GM12878 (cell line): ENCODE data around the gene VKORC1. TPM values are rescaled to one million over a fixed set of nuclear protein-coding genes. Genes with fewer than 3 reads are reported as not detected.

Source experiments
- ATAC-seq: fragments of 200-7000 bp; cut with Tn5 transposase; 3 replicates; pipeline ENCODE4 v1.9.1; 2020; ENCODE audit warnings: mild to moderate bottlenecking, moderate library complexity
- BruUV-seq: library from RNA; stranded (reverse); fragments of 400-500 nt; replicated peaks from 2 replicates; lab custom pipeline; 2021; lab: Mats Ljungman, UMichigan
- CTCF ChIA-PET: fragments of 300-600 bp; sonication (Branson Sonifier 250); formaldehyde crosslinking; extraction: SDS; loops from one replicate; lab custom pipeline; 2021; ENCODE audit warnings: inconsistent platforms; lab: Yijun Ruan, JAX
- POLR2A ChIA-PET: fragments of 350-600 bp; formaldehyde crosslinking; extraction: SDS; loops from one replicate; lab custom pipeline; 2021; ENCODE audit warnings: inconsistent platforms; lab: Charles Lee
- RAD21 ChIA-PET: fragments of 300-600 bp; sonication (Branson Sonifier 250); formaldehyde crosslinking; loops from one replicate; lab custom pipeline; 2023; ENCODE audit warnings: antibody characterized with exemption; ENCODE audit not compliant: unreplicated experiment; lab: Charles Lee
- SMC1A ChIA-PET: fragments of 300-600 bp; sonication (Branson Sonifier 250); formaldehyde crosslinking; loops from one replicate; lab custom pipeline; 2023; ENCODE audit not compliant: unreplicated experiment, uncharacterized antibody; lab: Charles Lee
- DNase-seq: peaks from one replicate; pipeline ENCODE4 v3.0.0-alpha.2; 2011; ENCODE audit warnings: low read depth, low spot score
- FAIRE-seq: peaks from 3 replicates; lab custom pipeline; 2011; peaks lifted over from hg19 to GRCh38; lab: Jason Lieb, UNC
- H2AFZ ChIP-seq: 2 replicates; pipeline ENCODE4 v1.6.0; 2011; ENCODE audit warnings: low read depth, low read length, control low read depth; ENCODE audit not compliant: control insufficient read depth
- H3K27ac ChIP-seq: 2 replicates; pipeline ENCODE4 v1.5.1; 2011; ENCODE audit warnings: control low read depth; ENCODE audit not compliant: control insufficient read depth, insufficient read depth
- H3K27me3 ChIP-seq, 2 experiments: replicated peaks in 1 of 2; 2 replicates each; pipeline versions ENCODE4 v1.6.0 to v1.6.1; 2011; ENCODE audit warnings: low read length in 1 of 2; ENCODE audit not compliant: control insufficient read depth in 2 of 2, insufficient read depth in 2 of 2
- H3K36me3 ChIP-seq, 2 experiments: 2 replicates each; pipeline ENCODE4 v1.5.1; 2011; ENCODE audit warnings: low read length in 1 of 2; ENCODE audit not compliant: control insufficient read depth in 2 of 2, insufficient read depth in 2 of 2
- H3K4me1 ChIP-seq: 2 replicates; pipeline ENCODE4 v1.6.1; 2011; ENCODE audit warnings: mild to moderate bottlenecking, low read length, moderate library complexity, mixed read lengths; ENCODE audit not compliant: control insufficient read depth, insufficient read depth
- H3K4me2 ChIP-seq: 2 replicates; pipeline ENCODE4 v1.6.0; 2011; ENCODE audit warnings: control low read depth; ENCODE audit not compliant: control insufficient read depth, insufficient read depth
- H3K4me3 ChIP-seq: fragments of 200-600 bp; sonication (generic); 2 replicates; pipeline ENCODE4 v1.5.1; 2016
- H3K79me2 ChIP-seq: 2 replicates; pipeline ENCODE4 v1.6.0; 2011; ENCODE audit warnings: low read length; ENCODE audit not compliant: control insufficient read depth, insufficient read depth
- H3K9ac ChIP-seq: 2 replicates; pipeline ENCODE4 v1.8.0; 2011; ENCODE audit warnings: low read length, control low read depth, mixed read lengths; ENCODE audit not compliant: control insufficient read depth, insufficient read depth
- H3K9me3 ChIP-seq: replicated peaks from 3 replicates; pipeline ENCODE4 v1.5.1; 2011; ENCODE audit warnings: mild to moderate bottlenecking, low read length; ENCODE audit not compliant: control insufficient read depth, insufficient read depth
- H4K20me1 ChIP-seq: 2 replicates; pipeline ENCODE4 v1.6.0; 2011; ENCODE audit not compliant: control insufficient read depth, insufficient read depth
- GABPA ChIP-seq: IDR thresholded peaks from 2 replicates; pipeline ENCODE4 v1.6.1; 2014; ENCODE audit warnings: antibody characterized with exemption, low read depth, mild to moderate bottlenecking, inconsistent platforms
- KDM1A ChIP-seq: fragments of 200-600 bp; sonication (generic); IDR thresholded peaks from 2 replicates; pipeline ENCODE4 v1.6.1; 2016; ENCODE audit warnings: borderline replicate concordance
- SMARCA5 ChIP-seq: fragments of 450-650 bp; IDR thresholded peaks from 2 replicates; pipeline ENCODE4 v1.6.1; 2017; ENCODE audit warnings: mild to moderate bottlenecking
- WGBS: methylation state at CpG from one replicate; pipeline ENCODE4 v1.1.6; 2016; ENCODE audit warnings: low lambda C conversion rate; ENCODE audit not compliant: insufficient replicate concordance, insufficient coverage; ENCODE audit errors: missing lambda C conversion rate; 5-methylcytosine and 5-hydroxymethylcytosine counted together
- in situ Hi-C: fragments of 300-500 bp; cut with MboI; formaldehyde crosslinking; loops from 9 replicates; pipeline ENCODE4 v1.14.3; 2018; ENCODE audit warnings: mixed read lengths
- intact Hi-C: fragments of 100-400 bp; cut with micrococcal nuclease; formaldehyde crosslinking; loops from one replicate; pipeline ENCODE4 v1.14.2; 2022; ENCODE audit not compliant: unreplicated experiment
- polyA plus RNA-seq, 11 experiments: library from polyadenylated mRNA; depleted of rRNA in 4 of 11; unstranded in 6 of 11; stranded (reverse) in 5 of 11; fragments of >200 nt; fragmentation: Nextera tagmentation in 4 of 11; fragmentation: Illumina TruSeq in 1 of 11; extraction: Ambion mirVana in 4 of 11; extraction: Trizol in 1 of 11; gene quantifications; 1 replicate in 1 of 11; 2 replicates in 10 of 11; pipeline versions ENCODE4 v1.2.1 to v1.2.3, GENCODE V29; 2011 to 2016; ENCODE audit warnings: inconsistent platforms in 2 of 11, missing spikeins in 2 of 11, low read depth in 1 of 11
- total RNA-seq, 4 experiments: library from RNA; depleted of rRNA in 3 of 4; stranded (reverse); fragments of >200 nt in 3 of 4; fragmentation: Illumina TruSeq in 1 of 4; extraction: Trizol in 1 of 4; gene quantifications; 2 replicates each; pipeline versions ENCODE4 v1.2.1 to v1.2.3, GENCODE V29; 2013 to 2021
- TF ChIP-seq, protein P1 (sequence below): fragments of 450-650 bp; conservative IDR thresholded peaks from 2 replicates; pipeline ENCODE4 v1.6.1; 2017; ENCODE audit warnings: mild to moderate bottlenecking, moderate library complexity

VKORC1 gene
- total and polyA plus RNA-seq, 10 of the 15 experiments (the other 5 are each of a cell fraction or from before 2014, with no cell fraction given), result 19.8 to 140 (median 57.7) TPM

- Histone ChIP-seq H4K20me1 (no peaks in the 10 kb centered on the region; the same call in 1 of the 2 replicates), H3K4me2 (no peak overlapping the region), H3K9me3 (no peaks in the 10 kb centered on the region), H3K36me3 (peaks cover 2% of the 10 kb centered on the region in 2 experiments; a peak in 3 of 4 replicates), H3K4me3 (no peak overlapping the region), H3K4me1 (no peaks in the 10 kb centered on the region), H3K9ac (no peak overlapping the region), H3K27ac (no peak overlapping the region), H3K27me3 (no peaks in the 10 kb centered on the region), H2AFZ (no peak overlapping the region), H3K79me2 (no peaks in the 10 kb centered on the region; the same call in 1 of the 2 replicates)
- DNase-seq, result no peak
- SMC1A ChIA-PET, result no interaction called here
- in situ Hi-C loops, result no loop called here
- no TSS peak for BruUV-seq
- TF ChIP-seq, protein P1, sequence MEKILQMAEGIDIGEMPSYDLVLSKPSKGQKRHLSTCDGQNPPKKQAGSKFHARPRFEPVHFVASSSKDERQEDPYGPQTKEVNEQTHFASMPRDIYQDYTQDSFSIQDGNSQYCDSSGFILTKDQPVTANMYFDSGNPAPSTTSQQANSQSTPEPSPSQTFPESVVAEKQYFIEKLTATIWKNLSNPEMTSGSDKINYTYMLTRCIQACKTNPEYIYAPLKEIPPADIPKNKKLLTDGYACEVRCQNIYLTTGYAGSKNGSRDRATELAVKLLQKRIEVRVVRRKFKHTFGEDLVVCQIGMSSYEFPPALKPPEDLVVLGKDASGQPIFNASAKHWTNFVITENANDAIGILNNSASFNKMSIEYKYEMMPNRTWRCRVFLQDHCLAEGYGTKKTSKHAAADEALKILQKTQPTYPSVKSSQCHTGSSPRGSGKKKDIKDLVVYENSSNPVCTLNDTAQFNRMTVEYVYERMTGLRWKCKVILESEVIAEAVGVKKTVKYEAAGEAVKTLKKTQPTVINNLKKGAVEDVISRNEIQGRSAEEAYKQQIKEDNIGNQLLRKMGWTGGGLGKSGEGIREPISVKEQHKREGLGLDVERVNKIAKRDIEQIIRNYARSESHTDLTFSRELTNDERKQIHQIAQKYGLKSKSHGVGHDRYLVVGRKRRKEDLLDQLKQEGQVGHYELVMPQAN, result no peak
- TF ChIP-seq KDM1A, result no peak
- TF ChIP-seq SMARCA5, result no peak
- TF ChIP-seq GABPA, result no peak
- FAIRE-seq, result no peak
- 93% methylated on average over 4 of the region's 6 CpGs for WGBS
- CTCF ChIA-PET, result no interaction called here
- POLR2A ChIA-PET, result interaction anchor here (0.8 kb wide), 1 partner anchor 12 kb away, joined by 3 read pairs; the partner anchor contains the start of genes ZNF646 and ZNF668
- RAD21 ChIA-PET, result no interaction called here
- no peak for ATAC-seq
- intact Hi-C loops, result no loop called here
These were observed 8.0 kb downstream of the VKORC1 start for GRCh38 chr16:31086629-31086906.
